K562 treated with DMSO at 1 percent for 24 hours (cell line): Measurements from ENCODE around the gene HYDIN. TPM values are rescaled to one million over a fixed set of nuclear protein-coding genes. Genes with fewer than 3 reads are reported as not detected.

Experiments used
- total RNA-seq: library from RNA; unstranded; fragments of 300-600 nt; gene quantifications from 2 replicates; pipeline ENCODE4 v1.2.3, GENCODE V29; 2022; ENCODE audit warnings: low read depth; ENCODE audit not compliant: insufficient read depth

The HYDIN gene
- 0.05 and 0.37 TPM in 2 replicates for total RNA-seq

GRCh38 chr16:71230122-71230845, at the start of gene HYDIN:
Gene HYDIN (minus strand): TSS chr16:71230722. CDS start chr16:71186895, 43,827 bp downstream.

GRCh38 chr16:70800781-70801480, 429.6 kb downstream of the HYDIN start, which contains the start of gene VAC14:
Gene VAC14 (minus strand): TSS chr16:70801158. CDS start chr16:70800900, 258 bp downstream.

Other genes with a start within 250 kb of the HYDIN start
- 11.8 and 16.2 TPM in 2 replicates for gene CMTR2, start 58.7 kb upstream of the HYDIN start, total RNA-seq
- gene CALB2, start 128.0 kb upstream of the HYDIN start, total RNA-seq, result not detected in 2 replicates
- not detected in 2 replicates for gene TLE7, start 211.3 kb upstream of the HYDIN start, total RNA-seq
- 3.2 and 4.7 TPM in 2 replicates for gene ZNF23, start 231.5 kb upstream of the HYDIN start, total RNA-seq